Right cardiac atrium (tissue), 5 donors: ENCODE data around the gene CCM2L. TPM values are rescaled to one million over a fixed set of nuclear protein-coding genes. Genes with fewer than 3 reads are reported as not detected.
A peak's percentile ranks its signal among the peaks of the same experiment; 100 is the strongest.

ENCODE experiments used
- ATAC-seq, 2 donors: fragments of 200-7000 bp; cut with Tn5 transposase; one replicate each; pipeline versions ENCODE4 v1.8.0 to v1.9.1; 2020; ENCODE audit warnings: moderate library complexity in 2 of 2, mild to moderate bottlenecking in 1 of 2
- DNase-seq, 3 donors: peaks; one replicate each; pipeline ENCODE4 v3.0.0-alpha.2; 2020
- H3K27ac ChIP-seq: one replicate; pipeline ENCODE4 v1.5.1; 2013; ENCODE audit warnings: mild to moderate bottlenecking, low read length, control low read depth, moderate library complexity
- H3K27me3 ChIP-seq: one replicate; pipeline ENCODE4 v1.6.1; 2013; ENCODE audit not compliant: control insufficient read depth, insufficient read depth
- H3K4me1 ChIP-seq: one replicate; pipeline ENCODE4 v1.6.1; 2013; ENCODE audit warnings: low read length; ENCODE audit not compliant: control insufficient read depth, insufficient read depth
- H3K4me3 ChIP-seq: one replicate; pipeline ENCODE4 v1.5.1; 2013; ENCODE audit warnings: low read length, control low read depth
- H3K9me3 ChIP-seq: one replicate; pipeline ENCODE4 v1.6.1; 2013; ENCODE audit warnings: low read length; ENCODE audit not compliant: control insufficient read depth
- WGBS: extraction: QIAGEN DNeasy Blood & Tissue Kit; methylation state at CpG from one replicate; pipeline ENCODE4 v1.1.7; 2013; 5-methylcytosine and 5-hydroxymethylcytosine counted together
- intact Hi-C, 4 donors: fragments of 100-400 bp; cut with DNase I; formaldehyde crosslinking; loops; one replicate each; pipeline versions ENCODE4 v1.11.0 to v1.14.0; 2022 to 2023
- polyA plus RNA-seq: library from polyadenylated mRNA; stranded (reverse); fragments of 200-250 nt; gene quantifications from one replicate; pipeline ENCODE4 v1.2.3, GENCODE V29; 2013
- total RNA-seq, 4 donors: library from RNA; stranded (reverse); fragmentation: NEBNext Ultra II Directional; extraction: Animal tissue kit (Norgen Biotek cat#: 25700); gene quantifications; one replicate each; pipeline ENCODE4 v1.2.1, GENCODE V29; 2021
- donor health status: healthy with polysubstance abuse.
- donor health status: DM: no; HTN: yes; CAD: no.
- donor health status: DM: no; HTN: no; CAD: no.
- donor health status: DM: no; HTN: yes; CAD: no; lungs with severe emphysema.
- donor health status: DM: yes; HTN: yes; CAD: no.

The CCM2L gene
- total and polyA plus RNA-seq, 5 donors, result 5.6 to 10.3 (median 9.4) TPM

- Histone ChIP-seq H3K9me3 (no peaks in the 10 kb centered on the region), H3K27me3 (no peaks in the 10 kb centered on the region), H3K27ac (no peak overlapping the region), H3K4me1 (no peaks in the 10 kb centered on the region), H3K4me3 (no peak overlapping the region)
- intact Hi-C loops, result no loop called here
- ATAC-seq (no peak), DNase-seq (no peak)
- 93% methylated on average over 18 of the region's 18 CpGs for WGBS
Observed at GRCh38 chr20:31996996-31997395, 13.2 kb upstream of the CCM2L start.

GRCh38 chr20:31998246-31998645 is 12.0 kb upstream of the CCM2L start:
- DNase-seq, result no peak
- Histone ChIP-seq H3K4me3 (no peak overlapping the region), H3K9me3 (no peaks in the 10 kb centered on the region), H3K4me1 (no peaks in the 10 kb centered on the region), H3K27ac (no peak overlapping the region), H3K27me3 (no peaks in the 10 kb centered on the region)
- intact Hi-C loops, result no loop called here
- 60% methylated on average over 2 of the region's 2 CpGs for WGBS
- no peak for ATAC-seq

- intact Hi-C loops, result no loop called here
- Histone ChIP-seq H3K4me3 (no peak overlapping the region), H3K4me1 (peaks cover 3% of the 10 kb centered on the region), H3K27ac (no peak overlapping the region), H3K27me3 (no peaks in the 10 kb centered on the region), H3K9me3 (no peaks in the 10 kb centered on the region)
- ATAC-seq (no peak), DNase-seq (no peak)
- WGBS, result 67% methylated on average over 2 of the region's 2 CpGs
Observed at GRCh38 chr20:32003325-32003724, 6.9 kb upstream of the CCM2L start.

- Histone ChIP-seq H3K27ac (no peak overlapping the region), H3K9me3 (no peaks in the 10 kb centered on the region), H3K4me3 (no peak overlapping the region), H3K27me3 (no peaks in the 10 kb centered on the region), H3K4me1 (peaks cover 3% of the 10 kb centered on the region)
- intact Hi-C loops, result no loop called here
- no peak for DNase-seq
- no peak for ATAC-seq
Observed at GRCh38 chr20:32004963-32005362, 5.3 kb upstream of the CCM2L start.

- ATAC-seq (no peak), DNase-seq (no peak)
- H3K27ac ChIP-seq, result no peak overlapping the region
- H3K27me3 ChIP-seq, result no peaks in the 10 kb centered on the region
- no peak overlapping the region for H3K4me3 ChIP-seq
- WGBS, result 85% methylated on average over 5 of the region's 5 CpGs
- H3K4me1 ChIP-seq, result peaks cover 3% of the 10 kb centered on the region
- intact Hi-C loops, result no loop called here
- no peaks in the 10 kb centered on the region for H3K9me3 ChIP-seq
Observed at GRCh38 chr20:32006053-32006452, 4.2 kb upstream of the CCM2L start.

- DNase-seq, result no peak
- Histone ChIP-seq H3K27ac (peak overlapping the region; percentile 26), H3K27me3 (no peaks in the 10 kb centered on the region), H3K4me3 (no peak overlapping the region), H3K9me3 (no peaks in the 10 kb centered on the region), H3K4me1 (peaks cover 3% of the 10 kb centered on the region)
- WGBS, result 40% methylated on average over 8 of the region's 8 CpGs
- intact Hi-C loops, result no loop called here
- peak; percentile 1 to 12 for ATAC-seq
Observed at GRCh38 chr20:32006841-32007786, 3.1 kb upstream of the CCM2L start.

- WGBS, result 24% methylated on average over 10 of the region's 10 CpGs
- Histone ChIP-seq H3K4me1 (peaks cover 3% of the 10 kb centered on the region), H3K9me3 (no peaks in the 10 kb centered on the region), H3K4me3 (no peak overlapping the region), H3K27me3 (no peaks in the 10 kb centered on the region), H3K27ac (peak overlapping the region; percentile 82)
- intact Hi-C loops, result no loop called here
- DNase-seq (peak; percentile 77 to 85 (median 84)), ATAC-seq (peak; percentile 89 to 93)
Observed at GRCh38 chr20:32007787-32008616, 2.2 kb upstream of the CCM2L start.

- Histone ChIP-seq H3K9me3 (no peaks in the 10 kb centered on the region), H3K4me3 (no peak overlapping the region), H3K27me3 (no peaks in the 10 kb centered on the region), H3K27ac (peak overlapping the region; percentile 75), H3K4me1 (peaks cover 3% of the 10 kb centered on the region)
- intact Hi-C loops, result no loop called here
- WGBS, result 81% methylated on average over 7 of the region's 7 CpGs
- DNase-seq (no peak), ATAC-seq (no peak)
Observed at GRCh38 chr20:32009564-32009963, 674 bp upstream of the CCM2L start.

- Histone ChIP-seq H3K9me3 (no peaks in the 10 kb centered on the region), H3K4me1 (peaks cover 3% of the 10 kb centered on the region), H3K4me3 (peak overlapping the region; percentile 62), H3K27ac (peak overlapping the region; percentile 85), H3K27me3 (no peaks in the 10 kb centered on the region)
- 41% methylated on average over 8 of the region's 8 CpGs for WGBS
- intact Hi-C loops, result no loop called here
- DNase-seq (no peak), ATAC-seq (peak; percentile 19 to 36)
Observed at GRCh38 chr20:32010666-32011065, 428 bp downstream of the CCM2L start.

GRCh38 chr20:32012159-32012688 is 2.0 kb downstream of the CCM2L start:
- Histone ChIP-seq H3K4me3 (peak overlapping the region; percentile 25), H3K9me3 (no peaks in the 10 kb centered on the region), H3K27ac (peak overlapping the region; percentile 23), H3K4me1 (no peaks in the 10 kb centered on the region), H3K27me3 (no peaks in the 10 kb centered on the region)
- intact Hi-C loops, result no loop called here
- 79% methylated on average over 5 of the region's 5 CpGs for WGBS
- DNase-seq, result no peak
- no peak for ATAC-seq

- no peaks in the 10 kb centered on the region for H3K9me3 ChIP-seq
- intact Hi-C loops, result no loop called here
- DNase-seq (no peak), ATAC-seq (no peak)
- no peaks in the 10 kb centered on the region for H3K27me3 ChIP-seq
- 78% methylated on average over 7 of the region's 7 CpGs for WGBS
- H3K27ac ChIP-seq, result no peak overlapping the region
- no peak overlapping the region for H3K4me3 ChIP-seq
- H3K4me1 ChIP-seq, result peaks cover 4% of the 10 kb centered on the region
Observed at GRCh38 chr20:32013326-32013725, 3.1 kb downstream of the CCM2L start.
